GM21515 (cell line): ENCODE data around the gene EXOC4.

Experiments used
- ATAC-seq: cut with Tn5 transposase; IDR thresholded peaks from one replicate; pipeline ENCODE4 v1.9.1; 2021; ENCODE audit not compliant: unreplicated experiment

The EXOC4 gene

DNA sequence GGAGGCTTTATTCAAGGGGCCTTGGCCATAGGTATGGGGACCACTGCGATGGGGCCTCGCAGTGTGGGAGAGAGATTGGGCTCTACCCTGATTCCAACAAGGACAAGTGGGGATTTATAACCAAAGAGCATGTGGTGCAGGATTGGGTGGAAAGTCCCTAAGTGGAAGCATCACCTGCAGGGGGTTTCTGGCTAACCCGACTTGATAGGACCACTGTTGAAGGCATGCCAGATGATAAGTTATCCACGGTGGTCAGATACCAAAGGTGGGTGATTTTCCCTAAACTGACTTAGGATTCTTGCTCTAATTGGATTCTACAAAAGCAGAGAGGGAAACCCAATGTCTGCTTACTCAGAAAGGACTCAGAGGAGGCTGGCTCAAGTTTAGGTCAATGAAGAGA lies 444.7 kb downstream of the EXOC4 start:
- no peak for ATAC-seq

DNA sequence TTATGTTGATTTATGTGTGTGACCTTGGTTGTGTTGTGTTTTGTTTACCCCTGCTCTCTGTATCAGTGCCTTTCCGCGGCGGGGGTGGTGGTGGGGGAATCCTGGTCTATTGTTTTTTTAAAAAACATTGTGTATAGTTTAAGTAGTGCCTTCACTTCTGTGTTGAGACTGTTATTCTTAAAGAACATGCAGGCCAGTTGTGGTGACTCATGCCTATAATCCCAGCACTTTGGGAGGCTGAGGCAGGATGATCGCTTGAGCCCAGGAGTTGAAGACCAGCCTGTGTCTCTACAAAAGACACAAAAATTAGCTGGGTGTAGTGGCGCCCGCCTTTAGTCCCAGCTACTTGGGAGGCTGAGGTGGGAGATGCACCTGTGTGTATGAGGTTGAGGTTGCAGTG lies 445.2 kb downstream of the EXOC4 start:
- no peak for ATAC-seq

DNA sequence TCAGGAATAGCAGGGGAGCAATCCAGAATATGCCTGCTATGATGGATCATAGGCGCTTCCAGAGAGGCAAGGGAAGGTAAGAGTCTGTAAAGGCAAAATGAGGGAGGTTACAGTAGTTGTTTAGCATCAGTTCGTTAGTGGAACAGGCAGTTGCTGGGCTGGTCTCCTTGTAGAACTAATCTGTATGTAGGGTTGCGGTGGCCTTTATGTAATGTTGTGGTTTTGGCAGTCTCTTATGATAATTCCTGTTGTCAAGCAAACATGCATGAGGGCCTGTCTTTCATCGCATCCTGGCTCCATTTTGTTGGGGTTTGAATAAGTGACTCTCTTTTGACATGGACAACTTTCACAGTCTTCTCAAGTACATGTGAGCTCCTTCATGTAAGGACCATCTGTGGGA lies 446.5 kb downstream of the EXOC4 start:
- no peak for ATAC-seq

DNA sequence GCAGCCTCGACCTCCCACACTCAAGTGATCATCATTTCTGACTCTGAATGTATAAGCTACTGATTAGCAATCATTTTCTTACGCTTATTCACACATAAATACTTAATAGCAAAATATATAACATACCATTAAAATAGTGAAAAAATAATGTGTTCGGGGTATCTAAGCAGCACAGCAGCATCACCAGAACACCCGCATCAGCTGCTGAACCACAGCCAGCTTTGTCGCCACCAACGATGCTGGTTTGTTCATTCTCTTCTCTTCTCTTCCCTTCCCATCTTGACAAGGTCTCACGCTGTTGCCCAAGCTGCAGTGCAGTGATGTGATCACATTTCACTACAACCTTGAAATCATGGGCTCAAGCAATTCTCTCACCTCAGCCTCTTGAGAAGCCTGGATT lies 449.2 kb downstream of the EXOC4 start:
- ATAC-seq, result no peak

DNA sequence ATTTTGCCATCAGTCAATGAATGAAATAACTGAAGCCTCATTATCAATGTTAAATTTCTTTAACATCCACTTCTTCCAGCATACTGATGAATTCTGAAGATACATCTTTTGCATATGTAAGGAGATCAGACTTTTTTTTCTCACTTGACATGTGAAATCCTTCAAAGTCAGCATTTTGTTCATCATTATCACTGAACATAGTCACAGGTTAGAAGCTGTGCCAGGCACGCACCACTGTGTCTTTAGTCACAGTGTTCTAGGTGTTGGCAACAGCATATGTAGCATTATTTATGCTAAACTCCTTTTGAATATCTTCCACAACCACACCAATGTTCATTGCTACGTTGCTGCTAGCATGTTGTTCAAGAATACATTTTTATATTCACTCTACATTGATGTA lies 450.1 kb downstream of the EXOC4 start:
- no peak for ATAC-seq

DNA sequence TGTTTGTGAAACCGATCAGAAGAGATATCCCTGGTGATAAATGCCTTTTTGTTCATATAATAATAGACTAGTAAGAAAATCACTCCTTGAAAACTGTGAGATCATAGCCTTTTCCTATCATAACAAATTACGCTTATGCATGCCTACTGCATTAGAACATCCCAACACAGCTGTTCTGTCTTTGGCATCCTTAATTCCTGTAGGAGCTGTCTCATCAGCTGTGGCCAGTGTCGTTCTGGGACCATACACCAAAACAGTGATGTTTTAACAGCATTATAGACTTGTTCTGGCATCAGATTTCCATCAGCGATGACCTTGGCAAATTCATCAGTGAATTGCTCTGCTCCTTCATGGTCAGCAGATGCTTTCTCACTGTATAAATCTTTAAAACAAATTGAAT lies 450.7 kb downstream of the EXOC4 start:
- no peak for ATAC-seq

DNA sequence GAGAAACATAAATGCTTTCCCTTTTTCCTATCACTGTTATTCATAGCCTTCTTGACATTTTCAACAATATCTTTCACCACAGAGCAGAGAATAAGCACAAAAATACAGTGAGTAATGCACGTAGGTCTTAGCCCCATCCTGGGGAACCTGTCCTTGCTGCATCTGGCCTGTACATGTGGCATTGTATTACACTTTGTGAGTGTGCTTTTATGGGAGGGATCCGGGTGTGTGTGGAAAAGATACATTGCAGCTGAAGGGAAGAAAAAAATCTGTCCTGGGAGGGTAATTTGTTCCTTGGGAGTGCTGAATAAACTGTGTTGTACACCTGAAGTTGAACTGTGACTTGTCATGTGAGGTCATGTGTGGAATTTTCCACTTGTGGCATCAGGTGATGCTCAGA lies 451.6 kb downstream of the EXOC4 start:
- no peak for ATAC-seq

DNA sequence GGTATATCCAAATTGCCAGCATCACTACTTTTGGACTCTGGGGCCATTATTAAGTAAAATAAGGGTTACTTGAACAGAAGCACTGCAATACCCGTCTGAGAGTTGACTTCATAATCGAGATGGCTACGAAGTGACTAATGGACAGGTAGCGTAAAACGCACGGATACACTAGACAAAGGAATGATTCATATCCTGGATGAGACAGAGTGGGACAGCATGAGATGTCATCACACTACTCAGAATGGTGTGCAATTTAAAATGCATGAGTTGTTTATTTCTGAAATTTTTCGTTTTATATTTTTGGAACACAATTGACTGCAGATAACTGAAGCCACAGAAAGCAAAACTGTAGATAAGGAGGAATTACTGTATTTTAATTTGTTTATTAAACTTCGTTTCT lies 452.7 kb downstream of the EXOC4 start:
- ATAC-seq, result no peak

DNA sequence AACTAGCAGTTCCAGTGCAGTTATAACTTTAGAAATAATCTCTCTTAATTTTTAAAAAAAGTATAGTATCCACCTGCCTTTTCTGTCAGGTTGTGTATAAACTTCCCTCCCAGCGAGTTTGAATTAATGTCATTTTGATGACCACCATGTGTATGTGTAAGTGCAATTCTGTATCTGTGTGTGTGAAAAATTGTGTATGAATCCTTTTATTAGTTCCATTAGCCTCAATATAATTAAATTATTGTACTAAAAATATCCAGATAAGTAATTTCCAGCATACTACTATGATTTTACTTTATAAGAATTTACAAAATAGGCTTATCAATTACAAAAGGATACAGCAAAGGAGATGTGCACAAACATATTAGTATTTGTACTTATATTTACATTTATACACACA lies 453.1 kb downstream of the EXOC4 start:
- ATAC-seq, result no peak

DNA sequence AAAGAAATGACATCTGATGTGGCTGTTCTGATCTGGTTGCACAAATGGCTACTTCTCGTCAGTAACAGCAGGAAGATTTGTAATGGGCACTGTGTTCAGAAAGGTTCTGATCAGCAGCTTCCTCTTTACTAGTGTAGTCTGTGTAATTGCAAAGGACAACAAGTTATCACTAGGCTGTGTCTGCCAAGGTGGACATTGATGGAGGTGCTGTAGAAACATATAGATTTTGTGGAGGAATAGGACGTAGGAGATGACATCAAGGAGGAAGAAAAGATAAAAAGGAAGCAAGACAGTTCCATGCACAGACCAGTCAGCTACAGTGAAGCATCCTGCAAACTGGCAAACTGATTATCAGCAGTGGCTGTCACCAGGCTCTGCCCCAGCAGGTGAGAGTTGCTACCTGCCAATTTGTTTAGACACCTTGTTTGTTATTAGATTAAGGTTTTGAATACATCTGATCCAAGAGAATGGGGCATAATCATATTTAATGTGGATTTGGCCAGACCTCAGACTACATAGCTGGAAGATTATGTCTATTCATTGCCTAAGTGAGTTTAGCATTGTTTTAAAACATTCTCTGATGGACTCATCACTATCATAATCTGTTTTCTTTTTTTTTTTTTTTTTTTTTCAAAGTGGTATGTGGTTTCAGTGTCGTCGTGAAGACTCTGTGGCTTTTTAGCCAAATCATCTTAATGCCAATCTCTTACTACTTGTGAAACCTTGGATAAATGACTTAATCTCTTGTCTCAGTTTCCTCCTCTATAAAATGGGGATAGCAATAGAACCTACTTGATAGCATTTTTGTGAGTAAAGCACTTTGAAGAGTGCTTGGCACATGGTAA lies 456.4 kb downstream of the EXOC4 start:
- no peak for ATAC-seq

DNA sequence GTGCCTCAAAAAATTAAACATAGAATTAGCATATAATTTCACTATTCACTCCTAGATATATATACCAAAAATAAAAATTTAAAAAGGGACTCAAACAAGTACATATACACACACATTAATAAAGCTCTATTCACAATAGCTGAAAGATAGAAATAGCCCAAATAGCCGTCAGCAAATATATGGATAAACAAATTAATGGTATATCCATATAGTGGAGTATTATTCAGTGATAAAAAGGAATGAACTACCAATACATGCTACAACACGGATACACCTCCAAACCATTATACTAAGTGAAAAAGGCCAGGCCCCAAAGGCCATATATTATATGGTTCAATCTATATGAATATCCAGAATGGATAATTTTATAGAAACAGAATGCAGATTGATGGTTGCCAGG lies 459.7 kb downstream of the EXOC4 start:
- no peak for ATAC-seq

DNA sequence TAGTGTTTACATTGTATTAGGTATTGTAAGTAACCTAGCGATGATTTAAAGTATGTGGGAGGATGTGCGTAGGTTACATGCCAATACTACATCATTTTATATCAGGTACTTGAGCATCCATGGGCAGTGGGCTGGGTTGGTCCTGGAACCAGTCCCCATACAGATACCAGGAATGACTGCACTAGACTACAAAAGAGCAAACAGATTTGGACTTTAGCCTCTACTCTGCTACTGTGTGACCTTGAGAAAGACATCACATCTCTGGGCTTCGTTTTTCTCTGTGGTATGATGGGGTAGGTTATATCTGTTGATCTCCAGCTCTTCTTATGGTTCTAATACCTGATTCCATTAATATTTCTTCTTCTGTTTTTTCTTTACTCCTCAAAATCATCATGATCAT lies 461.8 kb downstream of the EXOC4 start:
- no peak for ATAC-seq

DNA sequence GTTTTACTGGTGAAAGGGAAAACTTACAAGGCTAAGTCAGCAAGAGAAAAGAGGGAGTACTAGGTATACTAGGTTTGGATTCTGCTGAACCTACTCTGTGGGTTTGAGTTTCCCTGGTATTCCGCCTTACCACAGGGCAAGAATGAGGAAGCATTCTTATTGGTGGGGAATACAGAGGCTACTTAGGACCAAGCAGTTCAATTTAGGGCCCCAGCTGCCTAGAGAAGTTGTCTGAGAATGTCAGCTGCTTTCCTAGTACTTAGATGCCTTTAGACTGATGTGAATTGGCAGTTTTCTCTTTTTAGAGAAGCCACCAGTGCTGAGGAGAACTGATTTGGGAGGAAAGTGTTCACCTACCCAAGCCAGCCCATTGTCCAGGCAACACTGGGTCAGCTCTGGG lies 465.3 kb downstream of the EXOC4 start:
- no peak for ATAC-seq

DNA sequence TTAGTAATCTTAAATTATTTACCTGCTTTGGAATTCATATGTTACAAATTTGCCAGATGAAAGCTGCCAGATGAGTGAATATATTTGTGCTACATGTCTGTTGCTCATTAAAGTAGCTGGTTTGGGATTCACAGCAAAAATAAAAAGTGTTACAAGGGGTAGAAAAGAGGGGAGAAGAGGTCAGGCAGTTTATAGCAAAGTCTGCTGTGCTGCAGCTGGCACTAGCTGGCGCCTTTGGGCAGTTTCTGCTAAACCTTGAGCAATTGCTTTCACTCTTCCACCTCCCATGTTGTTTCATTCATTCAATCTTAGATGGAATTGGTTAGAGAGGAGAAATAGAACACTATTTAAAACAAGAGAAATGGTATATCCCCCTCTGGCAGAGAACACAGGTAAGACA lies 470.2 kb downstream of the EXOC4 start:
- ATAC-seq, result no peak

DNA sequence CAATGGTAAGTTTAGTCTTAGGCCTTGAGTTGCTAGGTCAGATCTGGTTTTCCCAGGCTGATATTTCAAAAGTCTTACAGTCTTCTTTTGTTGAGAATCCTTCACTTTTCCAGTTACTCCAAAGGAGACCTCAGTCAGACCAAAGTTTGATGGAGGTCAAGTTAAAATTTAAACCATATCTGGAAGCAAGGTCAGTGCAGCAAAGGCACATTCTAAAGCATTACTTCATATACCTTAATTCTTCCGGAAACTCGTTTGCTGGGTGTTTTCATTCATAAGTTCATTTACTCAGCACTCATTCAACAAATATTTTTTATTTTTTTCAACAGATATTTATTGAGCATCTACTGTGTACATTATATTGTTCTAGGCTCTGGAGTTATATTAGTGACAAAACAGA lies 471.3 kb downstream of the EXOC4 start:
- ATAC-seq, result no peak

DNA sequence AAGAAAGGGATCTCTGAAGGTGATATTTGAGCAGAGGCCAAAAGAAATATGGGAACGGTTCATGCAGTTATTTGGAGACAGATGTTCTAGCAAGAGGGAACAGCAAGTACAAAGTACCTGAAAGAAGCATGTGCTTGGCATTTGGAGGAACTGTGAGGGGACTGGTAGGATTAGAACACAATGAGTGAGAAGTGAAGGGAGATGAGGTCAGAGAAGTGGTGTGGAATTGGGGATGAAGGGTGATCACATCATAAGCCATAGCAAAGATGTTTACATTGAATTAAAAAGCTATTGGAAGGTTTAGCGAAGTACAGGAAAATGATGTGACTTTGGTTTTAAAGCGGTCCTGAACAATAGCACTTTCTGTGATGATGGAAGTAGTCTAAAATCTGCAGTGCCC lies 471.8 kb downstream of the EXOC4 start:
- ATAC-seq, result no peak

DNA sequence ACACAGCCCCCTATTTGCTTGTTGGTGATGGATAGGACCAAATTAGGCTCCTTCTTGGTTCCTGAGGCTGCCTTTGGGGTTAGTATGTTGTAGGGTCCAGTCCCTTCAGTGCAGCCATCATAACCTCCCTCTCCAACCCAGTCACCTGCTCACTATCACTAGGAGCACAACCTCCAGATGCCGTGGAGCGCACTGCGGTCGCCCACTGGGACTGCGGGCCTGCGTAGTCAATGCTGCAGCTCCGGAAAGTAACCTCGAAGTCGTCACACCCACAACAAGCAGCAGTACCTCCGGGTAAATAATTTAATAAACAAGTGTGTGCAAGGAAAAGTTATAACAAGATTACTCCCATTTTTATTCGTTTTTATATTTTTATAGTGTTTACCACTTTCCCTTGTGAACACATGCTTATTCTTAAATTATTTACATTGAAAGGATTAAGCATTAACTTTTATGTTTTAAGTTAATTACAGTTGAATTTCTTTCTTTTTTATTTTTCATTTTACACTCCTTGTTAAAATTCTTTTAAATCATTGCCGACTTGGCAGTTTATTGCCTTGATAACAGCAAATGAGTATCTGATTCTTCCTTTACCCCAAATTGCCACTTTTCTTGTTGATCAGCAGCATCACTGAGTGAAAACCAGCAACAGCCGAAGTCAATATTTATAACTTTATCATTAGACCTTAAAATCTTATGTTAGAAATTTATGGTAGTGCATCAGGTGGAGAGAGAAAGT lies 474.8 kb downstream of the EXOC4 start:
- ATAC-seq, result no peak

DNA sequence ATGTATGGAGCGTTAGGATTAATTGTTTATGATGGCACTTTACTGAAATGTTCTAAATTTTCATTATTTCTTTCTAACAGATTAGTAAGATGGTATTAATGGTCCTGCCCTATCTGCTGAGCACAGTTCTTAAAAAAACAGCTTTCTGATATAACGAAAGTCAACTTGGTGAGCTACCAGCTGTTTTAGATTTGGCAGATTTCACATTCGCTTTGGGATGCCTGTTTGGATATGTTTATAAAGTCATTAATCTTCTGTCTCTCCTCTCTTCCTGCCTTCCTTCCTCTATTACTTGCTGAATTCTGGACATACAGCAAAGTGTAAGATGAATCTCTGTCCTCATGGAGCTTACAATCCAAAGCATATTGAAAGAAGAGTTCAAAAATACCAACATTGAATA lies 477.5 kb downstream of the EXOC4 start:
- no peak for ATAC-seq

DNA sequence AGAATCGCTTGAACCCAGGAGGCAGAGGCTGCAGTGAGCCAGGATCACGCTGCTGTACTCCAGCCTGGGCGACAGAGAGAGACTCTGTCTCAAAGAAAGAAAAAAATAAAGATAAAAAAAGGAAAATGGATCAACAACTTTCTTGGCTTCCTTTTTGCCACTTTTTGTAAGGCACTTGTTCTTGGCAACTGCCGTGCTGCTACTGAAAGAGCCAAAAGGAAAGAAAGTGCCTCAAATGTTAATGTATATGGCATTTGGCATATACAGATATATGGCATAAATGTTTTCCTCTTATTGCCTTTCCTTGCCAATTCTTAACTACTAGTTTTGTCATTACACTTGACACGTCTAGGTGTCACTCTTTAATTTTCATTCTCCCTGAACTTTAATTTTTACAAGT lies 480.5 kb downstream of the EXOC4 start:
- ATAC-seq, result no peak

DNA sequence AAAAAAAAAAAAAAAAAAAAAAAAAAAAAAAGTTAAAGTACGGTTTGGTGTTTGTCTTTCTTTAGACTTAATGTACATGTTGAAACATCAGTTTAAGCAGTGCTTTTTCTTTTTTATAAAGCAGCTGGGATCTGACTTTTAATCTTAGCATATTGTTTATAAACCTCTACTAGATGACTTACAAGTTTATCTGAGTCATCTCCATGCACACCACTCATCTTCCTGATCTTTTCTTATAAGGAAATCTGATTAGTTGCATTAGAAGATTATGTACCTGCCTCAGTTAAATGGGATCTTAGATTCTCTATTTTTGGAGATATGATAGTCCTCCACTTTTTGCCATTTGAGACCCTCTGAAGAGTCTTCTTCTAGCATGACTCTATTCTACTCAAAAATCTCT lies 482.3 kb downstream of the EXOC4 start:
- no peak for ATAC-seq

DNA sequence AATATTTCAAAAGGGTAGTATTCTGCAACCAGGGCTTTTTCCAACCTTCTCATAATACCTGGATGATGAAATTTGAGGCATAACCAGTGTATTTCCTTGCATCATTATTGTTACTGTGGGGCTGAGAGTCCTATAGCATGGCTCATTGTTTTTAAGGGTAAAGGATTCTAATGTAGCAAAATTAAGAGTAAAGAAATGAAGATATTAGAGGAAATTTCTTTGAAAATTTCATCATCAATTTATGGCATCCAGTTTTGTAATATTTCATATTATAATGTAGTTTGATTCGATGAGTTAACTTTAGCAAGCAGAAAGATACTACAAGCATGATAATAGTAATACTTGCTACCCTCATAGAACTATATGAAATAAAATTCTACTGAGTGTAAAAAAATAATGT lies 486.9 kb downstream of the EXOC4 start:
- no peak for ATAC-seq

DNA sequence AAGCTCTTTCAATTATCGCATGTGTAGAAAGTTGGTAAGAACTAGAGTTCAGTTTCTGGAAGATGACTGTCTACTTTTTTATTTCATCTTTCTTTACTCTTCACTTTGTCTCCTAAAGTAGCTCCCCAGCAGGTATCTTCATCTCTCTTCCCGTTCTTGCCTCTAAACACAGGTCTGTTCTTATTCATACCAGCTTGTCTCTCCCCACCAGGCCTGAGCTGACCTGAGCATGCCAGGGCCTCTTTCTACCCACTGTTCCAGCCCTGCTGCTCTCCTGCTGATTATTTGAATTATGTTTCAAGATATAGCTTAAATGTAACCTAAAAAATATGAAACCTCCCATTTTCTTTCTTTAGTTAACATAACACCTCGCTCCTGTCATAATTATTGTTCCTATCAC lies 488.2 kb downstream of the EXOC4 start:
- ATAC-seq, result no peak

DNA sequence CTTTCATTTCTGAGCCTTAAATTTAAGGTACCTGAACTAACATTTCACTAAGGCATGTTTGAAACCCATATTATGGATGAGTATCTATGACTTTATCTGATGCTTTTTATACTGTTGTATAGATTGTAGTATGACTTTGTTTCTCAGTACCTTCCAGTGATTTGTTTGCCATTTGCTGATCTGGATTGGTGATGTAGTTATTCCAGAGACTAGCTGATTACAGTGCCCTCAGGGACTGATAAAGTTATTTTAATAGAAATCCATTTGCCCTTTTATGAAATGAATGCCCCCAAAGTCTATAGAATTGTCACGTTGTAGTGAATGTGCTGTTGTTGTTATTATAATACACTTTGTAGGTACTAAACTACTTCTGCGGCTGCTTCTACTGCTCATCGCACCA lies 488.8 kb downstream of the EXOC4 start:
- no peak for ATAC-seq
